ENCODE measurements around the gene MYOZ3. TPM values are rescaled to one million over a fixed set of nuclear protein-coding genes. Genes with fewer than 3 reads are reported as not detected.

The MYOZ3 gene
- total RNA-seq, 1 experiment from 2014 or later = not detected

- H3K9ac ChIP-seq (ENCODE audit: low read length) = no peak overlapping the region
- POLR2A ChIA-PET (ENCODE audit: unreplicated experiment) = no interaction called here
Measured at GRCh38 chr5:150644514-150644913, 16.5 kb upstream of the MYOZ3 start.

GRCh38 chr5:150645070-150645700 is 15.9 kb upstream of the MYOZ3 start:
- Histone ChIP-seq H3K4me1 (ENCODE audit: insufficient read depth, low read length) (peaks cover 49% of the 10 kb centered on the region), H3K36me3 (ENCODE audit: low read depth, low read length) (peaks cover 9% of the 10 kb centered on the region; the same call in 1 of the 2 replicates), H3K79me2 (ENCODE audit: low read length) (peaks cover 46% of the 10 kb centered on the region), H3K27ac (ENCODE audit: low read length) (no peak overlapping the region), H3K9me2 (replicated peaks; ENCODE audit: low read length) (no peaks in the 10 kb centered on the region), H4K20me1 (ENCODE audit: low read length) (no peaks in the 10 kb centered on the region), H3K27me3 (ENCODE audit: low read length) (no peaks in the 10 kb centered on the region), H3K9me3 (ENCODE audit: low read length) (no peaks in the 10 kb centered on the region), H2AFZ (ENCODE audit: low read length) (no peak overlapping the region), H3K4me3 (ENCODE audit: low read length) (no peak overlapping the region), H3F3A (ENCODE audit: low read length, unreplicated experiment) (peaks cover 8% of the 10 kb centered on the region), H3K4me2 (ENCODE audit: low read length) (no peak overlapping the region), H3K9ac (ENCODE audit: low read length) (no peak overlapping the region)
- BruUV-seq (replicated peaks) = no TSS peak
- no peak for TF ChIP-seq CTCF (conservative IDR thresholded peaks at IDR 0.05; ENCODE audit: low read depth, low read length)
- no peak for TF ChIP-seq EZH2 (IDR thresholded peaks at IDR 0.05; ENCODE audit: low read length, unreplicated experiment)
- TF ChIP-seq EZH2phosphoT487 (IDR thresholded peaks at IDR 0.05; ENCODE audit: borderline replicate concordance, low read length) = no peak
- CTCF ChIA-PET = no interaction called here
- intact Hi-C loops (cut with micrococcal nuclease) = no loop called here
- DNase-seq (peak; percentile 51), ATAC-seq (no peak)
- POLR2A ChIA-PET (ENCODE audit: unreplicated experiment) = no interaction called here

More at GRCh38 chr5:150644514-150644913, 16.5 kb upstream of the MYOZ3 start:
- Histone ChIP-seq H3K4me2 (ENCODE audit: low read length) (no peak overlapping the region), H2AFZ (ENCODE audit: low read length) (no peak overlapping the region), H3K9me2 (replicated peaks; ENCODE audit: low read length) (no peaks in the 10 kb centered on the region), H3K4me3 (ENCODE audit: low read length) (no peak overlapping the region), H3K36me3 (ENCODE audit: low read depth, low read length) (peaks cover 6% of the 10 kb centered on the region; the same call in 1 of the 2 replicates), H3K9me3 (ENCODE audit: low read length) (no peaks in the 10 kb centered on the region), H3K4me1 (ENCODE audit: insufficient read depth, low read length) (peaks cover 55% of the 10 kb centered on the region), H3K27me3 (ENCODE audit: low read length) (no peaks in the 10 kb centered on the region), H3K79me2 (ENCODE audit: low read length) (peaks cover 46% of the 10 kb centered on the region), H3K27ac (ENCODE audit: low read length) (no peak overlapping the region), H3F3A (ENCODE audit: low read length, unreplicated experiment) (peaks cover 8% of the 10 kb centered on the region), H4K20me1 (ENCODE audit: low read length) (no peaks in the 10 kb centered on the region)
- no peak for ATAC-seq
- no TSS peak for BruUV-seq (replicated peaks)
- no peak for TF ChIP-seq EZH2 (IDR thresholded peaks at IDR 0.05; ENCODE audit: low read length, unreplicated experiment)
- intact Hi-C loops (cut with micrococcal nuclease) = no loop called here
- CTCF ChIA-PET = interaction anchor here (0.6 kb wide), 1 partner anchor 13 kb away, joined by 4 read pairs; no protein-coding TSS in a partner anchor
- no peak for DNase-seq

- peaks cover 27% of the 10 kb centered on the region for H3K4me1 ChIP-seq (ENCODE audit: insufficient read depth, low read length)
- H3K4me3 ChIP-seq (ENCODE audit: low read length) = no peak overlapping the region
- no peak overlapping the region for H3K9ac ChIP-seq (ENCODE audit: low read length)
- intact Hi-C loops (cut with micrococcal nuclease) = no loop called here
- no peaks in the 10 kb centered on the region for H3K27me3 ChIP-seq (ENCODE audit: low read length)
- ChIA-PET POLR2A (ENCODE audit: unreplicated experiment) (no interaction called here), CTCF (no interaction called here)
- peaks cover 9% of the 10 kb centered on the region; the same call in 1 of the 2 replicates for H3K36me3 ChIP-seq (ENCODE audit: low read depth, low read length)
- no peaks in the 10 kb centered on the region for H3F3A ChIP-seq (ENCODE audit: low read length, unreplicated experiment)
- ATAC-seq (no peak), DNase-seq (no peak)
- no peaks in the 10 kb centered on the region for H3K9me2 ChIP-seq (replicated peaks; ENCODE audit: low read length)
- peaks cover 34% of the 10 kb centered on the region for H3K79me2 ChIP-seq (ENCODE audit: low read length)
- no peak overlapping the region for H3K27ac ChIP-seq (ENCODE audit: low read length)
- no peak for TF ChIP-seq CTCF (conservative IDR thresholded peaks at IDR 0.05; ENCODE audit: low read depth, low read length)
- BruUV-seq (replicated peaks) = no TSS peak
- H3K9me3 ChIP-seq (ENCODE audit: low read length) = no peaks in the 10 kb centered on the region
- H4K20me1 ChIP-seq (ENCODE audit: low read length) = no peaks in the 10 kb centered on the region
- no peak overlapping the region for H3K4me2 ChIP-seq (ENCODE audit: low read length)
- no peak overlapping the region for H2AFZ ChIP-seq (ENCODE audit: low read length)
Measured at GRCh38 chr5:150647275-150648251, 13.5 kb upstream of the MYOZ3 start.

All from PC-3 (cell line).